Bone marrow (tissue), 2 donors: ENCODE results near the gene BNIP5.
"Not testable (repeated sequence)": the region's sequence is repeated elsewhere in the genome, so short reads cannot be mapped to it uniquely, and the experiment has no call there.

Source experiments
- DNase-seq, 2 donors: peaks; one replicate each; lab custom pipeline; 2025; lab: John Stamatoyannopoulos, UW

Gene BNIP5

DNA sequence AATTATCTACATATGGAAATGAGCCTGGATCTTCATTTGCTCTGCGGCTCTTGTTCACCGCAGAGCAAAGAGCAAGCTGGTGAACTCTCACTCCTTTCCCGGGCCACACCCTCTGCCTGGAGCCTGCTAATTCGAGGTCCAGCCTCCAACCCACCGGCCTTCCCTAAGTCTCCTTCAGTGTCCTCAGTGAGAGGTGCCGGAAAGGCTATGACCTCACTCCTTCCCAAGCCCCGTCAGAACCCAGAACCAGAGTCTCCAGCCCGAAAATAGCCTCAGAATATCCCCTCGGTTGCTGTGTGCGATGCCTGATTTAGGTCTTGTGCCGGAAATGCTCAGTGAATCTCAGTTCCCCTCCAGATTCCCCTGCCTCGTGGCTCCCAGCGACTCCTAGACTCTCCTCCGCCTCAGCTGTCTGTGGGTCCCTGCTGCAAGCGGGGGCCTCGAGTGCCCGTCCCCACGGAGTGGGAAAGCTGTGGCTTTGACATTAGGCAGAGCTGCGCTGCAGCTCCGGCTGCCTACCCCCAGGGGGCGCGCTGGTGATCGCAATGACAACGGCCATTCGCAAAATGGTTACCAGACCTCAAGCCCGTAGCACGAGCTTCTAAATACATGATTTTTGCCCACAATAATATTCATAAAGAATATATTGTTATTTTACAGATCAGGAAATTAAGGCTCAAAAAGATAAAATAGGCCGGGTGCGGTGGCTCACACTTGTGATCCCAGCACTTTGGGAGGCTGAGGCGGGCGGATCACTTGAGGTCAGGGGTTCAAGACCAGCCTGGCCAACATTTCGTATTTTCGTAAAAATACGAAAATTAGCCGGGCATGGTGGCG is 4.1 kb upstream of the BNIP5 start:
- peak in 1 of 2 donors; percentile 41 for DNase-seq

DNA sequence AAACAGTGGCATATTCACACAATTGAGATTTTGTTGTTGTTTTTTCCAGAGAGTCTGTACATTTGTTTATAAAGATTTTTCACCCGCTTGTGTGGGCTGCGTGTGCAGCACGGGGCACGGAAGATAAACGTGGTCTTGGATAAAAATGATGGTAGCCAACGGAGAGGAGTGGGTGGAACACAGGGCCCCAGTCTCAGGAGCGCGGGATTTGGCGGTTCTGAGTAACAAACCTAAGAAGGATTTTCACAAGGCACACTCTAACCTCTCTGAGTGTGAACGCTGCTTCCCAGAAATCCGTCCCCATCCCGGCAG is 3.6 kb upstream of the BNIP5 start:
- DNase-seq: no peak

DNA sequence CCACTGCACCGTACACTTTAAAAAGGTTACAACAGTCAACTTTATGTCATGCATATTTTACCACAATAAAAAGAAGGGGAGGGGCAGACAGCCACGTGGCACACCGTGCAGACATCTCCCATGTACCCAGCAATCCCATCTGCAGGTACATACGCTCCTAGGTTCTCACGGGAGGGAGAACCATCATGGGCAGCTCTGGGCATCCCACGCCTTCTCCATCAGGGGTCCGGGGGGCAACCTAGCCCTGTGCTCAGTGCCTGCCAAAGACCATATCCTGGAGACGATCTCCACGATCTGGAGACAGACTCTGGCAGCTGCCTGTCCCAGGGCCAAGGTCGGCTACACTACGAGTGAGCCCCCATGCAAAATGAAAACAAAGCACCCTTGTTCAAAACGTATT is 2.5 kb upstream of the BNIP5 start:
- DNase-seq: no peak

DNA sequence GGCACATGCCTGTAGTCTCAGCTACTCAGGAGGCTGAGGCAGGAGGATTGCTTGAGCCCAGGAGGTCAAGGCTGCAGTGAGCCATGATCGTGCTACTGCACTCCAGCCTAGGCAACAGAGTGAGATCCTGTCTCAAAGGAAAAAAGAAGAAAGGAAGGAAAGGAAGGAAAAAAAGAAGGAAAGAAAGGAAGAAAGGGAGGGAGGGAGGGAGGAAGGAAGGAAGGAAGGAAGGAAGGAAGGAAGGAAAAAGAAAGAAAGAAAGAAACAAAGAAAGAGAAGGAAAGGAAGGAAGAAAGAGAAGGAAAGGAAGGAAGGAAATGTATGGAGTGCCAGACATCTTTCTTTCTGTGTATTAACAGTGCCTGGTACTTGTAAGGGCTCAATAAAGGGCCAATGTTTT is 1.5 kb upstream of the BNIP5 start:
- not testable (repeated sequence) for DNase-seq

DNA sequence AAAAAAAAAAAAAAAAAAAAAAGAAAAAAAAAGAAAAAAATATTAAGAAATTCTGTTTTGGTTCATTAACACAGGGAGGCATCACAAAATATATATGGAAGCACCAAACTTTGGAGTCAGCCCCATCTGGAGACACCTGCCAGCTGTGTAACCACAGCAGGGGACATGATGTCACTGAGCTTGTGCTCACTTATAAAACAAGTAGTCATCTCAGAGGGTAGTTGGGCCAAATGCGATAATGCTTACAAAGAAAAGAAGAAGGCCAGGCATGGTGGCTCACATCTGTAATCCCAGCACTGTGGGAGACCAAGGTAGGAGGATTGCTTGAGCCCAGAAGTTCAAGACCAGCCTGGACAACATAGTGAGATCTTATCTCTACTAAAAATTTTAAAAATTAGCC is 1.1 kb upstream of the BNIP5 start:
- DNase-seq: no peak

DNA sequence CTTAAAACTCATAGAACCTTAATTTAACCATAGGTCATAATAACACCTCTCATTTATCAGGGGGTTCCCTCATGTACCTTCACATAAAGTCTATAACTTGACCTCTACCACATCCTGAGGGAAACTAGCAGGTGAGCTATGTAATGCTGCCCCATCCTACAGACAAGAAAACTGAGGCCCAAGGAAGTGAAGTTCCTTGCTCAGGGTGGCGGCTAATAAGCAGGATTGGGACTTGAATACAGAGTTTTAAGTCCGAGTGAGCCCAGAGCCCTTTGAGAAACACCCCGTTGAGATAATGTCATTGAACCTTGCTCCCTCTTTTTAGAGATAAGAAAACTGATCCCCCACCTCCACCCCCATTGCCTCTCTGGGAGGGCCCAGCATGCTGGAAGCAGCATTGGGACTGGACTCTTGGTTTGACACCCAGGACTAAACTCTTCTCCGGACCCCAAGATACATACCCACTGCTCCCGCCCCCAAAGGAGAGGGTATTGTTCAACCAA is 429 bp downstream of the BNIP5 start:
- DNase-seq: no peak

DNA sequence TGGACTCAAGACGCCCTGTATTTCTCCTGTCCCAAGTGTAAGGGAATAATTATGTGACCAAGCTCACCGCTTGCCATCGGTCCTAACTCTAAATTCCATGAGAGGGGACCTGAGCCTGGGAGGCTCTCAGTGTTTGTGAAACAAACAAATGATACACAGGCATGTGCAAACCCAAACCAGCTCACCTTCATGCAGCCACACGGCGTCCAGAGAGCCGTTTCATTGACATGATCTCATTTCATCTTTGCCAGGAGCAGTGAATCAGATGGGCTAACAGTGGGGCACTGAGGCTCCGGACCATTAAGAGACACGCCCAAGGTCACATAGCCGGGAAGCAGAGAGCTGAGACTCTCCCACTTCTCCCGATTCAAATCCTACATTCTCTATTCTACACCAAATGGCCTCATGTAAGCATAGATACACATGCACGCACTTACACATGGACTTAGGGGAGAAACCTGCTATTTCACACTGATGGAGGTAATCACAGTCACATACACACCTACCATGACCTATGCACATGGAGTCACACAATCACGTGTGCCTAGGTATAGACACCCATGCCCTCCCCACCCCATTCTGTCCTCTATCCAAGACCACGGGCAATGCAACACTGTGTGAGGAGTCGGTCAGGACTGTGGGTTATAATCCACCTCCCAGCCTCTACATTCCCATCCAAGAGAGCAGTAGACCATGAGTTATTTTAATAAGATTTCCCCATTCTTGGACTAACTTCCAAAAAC is 1.1 kb downstream of the BNIP5 start:
- DNase-seq: no peak

DNA sequence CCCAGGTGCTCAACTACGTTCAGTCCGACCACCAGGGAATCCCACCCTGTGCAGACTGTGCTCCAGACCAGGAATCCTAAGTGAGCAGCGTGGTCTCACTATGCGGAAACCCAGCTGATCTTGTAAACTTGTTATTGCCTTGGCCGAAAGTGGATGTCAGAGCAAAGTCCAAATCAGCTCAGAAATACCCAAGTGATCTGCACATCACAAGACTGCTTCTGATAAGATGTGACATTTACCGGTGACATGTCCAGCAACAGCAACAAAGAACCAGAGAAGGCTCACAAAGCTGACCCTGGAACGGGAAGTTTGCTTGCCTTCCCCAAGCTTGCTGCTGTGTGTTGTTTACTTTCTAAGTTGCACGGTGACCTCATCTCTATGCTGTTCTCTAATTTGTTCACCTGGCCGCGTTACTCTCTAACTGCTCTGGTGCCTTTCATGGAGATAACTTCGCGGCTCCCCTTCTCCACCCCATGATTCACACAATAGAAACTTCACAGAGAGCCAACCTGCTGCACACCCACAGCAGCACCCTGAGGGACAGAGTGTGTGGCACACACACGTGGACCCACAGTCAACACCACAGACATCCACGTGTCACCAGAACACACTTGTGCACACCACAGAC is 1.7 kb downstream of the BNIP5 start:
- DNase-seq: no peak

DNA sequence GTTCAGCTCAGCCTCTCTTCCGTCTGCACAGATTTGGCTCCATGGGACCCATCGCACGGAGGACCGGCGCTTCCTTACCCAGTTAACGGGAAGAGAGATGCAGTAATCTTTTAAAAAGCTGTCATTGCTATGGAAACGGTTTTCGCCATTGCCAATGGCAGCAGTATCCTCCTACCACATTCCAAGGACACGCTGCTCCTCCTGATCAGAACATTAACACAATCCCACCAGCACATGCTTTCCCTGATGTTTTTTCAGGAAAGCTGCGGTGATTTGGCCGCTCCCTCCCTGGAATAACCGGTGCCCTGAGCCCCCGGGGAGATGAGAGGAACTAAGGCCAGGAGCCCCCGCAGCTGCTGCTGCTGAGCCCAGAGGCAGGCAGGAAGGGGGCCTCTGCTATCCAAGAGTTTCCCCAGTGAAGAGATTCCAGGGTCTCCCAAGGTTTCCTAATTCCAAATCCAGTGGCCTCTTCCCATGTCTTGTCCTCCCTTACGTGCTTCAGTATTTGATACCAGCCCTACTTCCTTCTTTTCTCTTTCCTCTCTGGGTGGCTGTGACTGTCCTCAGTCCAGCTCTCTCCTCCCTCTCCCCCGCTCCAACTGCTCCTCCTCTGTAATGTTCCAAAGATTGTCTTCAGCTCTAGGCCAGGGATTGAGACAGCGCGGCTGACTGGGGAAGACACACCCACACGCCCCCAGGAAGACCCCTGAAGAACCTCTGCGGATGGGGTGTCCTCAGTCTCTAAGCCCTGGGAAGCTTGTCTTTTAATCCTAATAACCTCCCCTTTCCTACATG is 2.6 kb downstream of the BNIP5 start:
- DNase-seq: no peak

DNA sequence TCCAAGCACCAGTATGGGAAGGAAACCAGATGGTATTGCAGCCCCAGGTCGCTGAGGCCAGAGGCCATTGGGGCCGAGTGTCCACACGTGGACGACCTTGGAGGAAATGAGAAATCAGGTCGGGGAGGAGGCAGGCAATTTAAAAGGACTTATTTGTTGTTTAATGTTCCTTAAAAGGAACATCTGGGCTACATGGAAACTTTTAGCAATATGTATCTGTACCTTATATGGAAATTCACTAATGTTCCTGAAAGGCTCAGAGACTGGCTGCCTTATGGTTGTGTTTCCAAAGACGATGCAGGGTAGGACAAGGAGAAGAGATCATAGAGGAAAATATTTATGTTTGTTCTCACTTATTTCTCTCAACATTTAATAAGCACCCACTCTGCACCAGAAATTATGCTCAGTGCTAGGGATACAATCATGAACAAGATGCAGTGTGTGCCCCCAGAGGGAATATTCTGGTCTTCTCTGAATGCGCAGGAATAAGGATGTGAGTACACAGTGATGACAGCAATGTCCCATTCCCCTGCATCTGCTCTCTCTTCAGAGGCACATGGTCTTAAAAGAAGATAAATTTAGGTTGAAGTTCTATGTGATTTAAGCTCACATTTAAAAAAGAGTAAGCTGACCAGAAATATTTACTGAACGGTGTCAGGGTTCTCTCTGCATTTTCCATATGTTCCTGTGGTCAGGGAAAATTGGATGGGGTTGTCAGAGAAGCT is 3.4 kb downstream of the BNIP5 start:
- DNase-seq: no peak

DNA sequence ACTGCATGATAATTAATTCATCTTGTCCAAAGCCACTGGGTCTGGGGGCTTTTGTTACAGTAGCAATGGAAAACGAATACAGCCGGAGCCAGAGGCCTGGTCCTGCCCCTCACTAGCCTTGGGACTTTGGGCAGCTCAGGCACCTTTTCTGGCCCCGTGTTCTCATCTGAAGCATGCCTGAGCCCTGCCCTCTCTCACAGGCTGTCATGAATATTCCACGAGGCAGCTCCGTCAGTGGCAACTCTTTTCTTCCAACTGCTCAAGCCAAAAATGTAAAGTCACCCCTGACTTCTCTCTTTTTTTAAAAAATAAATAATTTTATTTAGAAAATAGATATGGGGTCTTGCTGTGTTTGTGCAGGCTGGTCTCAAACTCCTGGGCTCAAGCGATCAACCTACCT is 5.3 kb downstream of the BNIP5 start:
- no peak for DNase-seq

DNA sequence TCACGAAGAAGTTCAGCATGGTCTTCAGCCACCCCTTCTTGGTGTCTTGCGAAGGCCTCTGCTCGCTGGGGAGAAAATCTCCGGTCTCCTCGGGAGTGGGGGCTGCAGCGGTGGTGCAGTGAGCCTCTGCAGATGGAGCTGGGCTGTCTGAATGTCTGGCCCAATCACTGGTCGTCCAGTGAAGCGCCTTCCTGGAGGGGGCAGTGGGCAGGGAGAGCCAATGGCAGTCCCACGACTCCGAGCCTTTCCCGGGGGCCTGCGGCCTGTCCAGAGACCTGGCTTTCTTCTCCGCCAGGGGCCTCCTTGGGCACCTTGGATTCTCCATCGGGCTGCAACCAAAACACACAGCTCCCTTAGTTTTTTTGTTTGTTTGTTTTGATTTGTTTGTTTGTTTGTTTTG is 6.3 kb downstream of the BNIP5 start:
- DNase-seq: no peak

DNA sequence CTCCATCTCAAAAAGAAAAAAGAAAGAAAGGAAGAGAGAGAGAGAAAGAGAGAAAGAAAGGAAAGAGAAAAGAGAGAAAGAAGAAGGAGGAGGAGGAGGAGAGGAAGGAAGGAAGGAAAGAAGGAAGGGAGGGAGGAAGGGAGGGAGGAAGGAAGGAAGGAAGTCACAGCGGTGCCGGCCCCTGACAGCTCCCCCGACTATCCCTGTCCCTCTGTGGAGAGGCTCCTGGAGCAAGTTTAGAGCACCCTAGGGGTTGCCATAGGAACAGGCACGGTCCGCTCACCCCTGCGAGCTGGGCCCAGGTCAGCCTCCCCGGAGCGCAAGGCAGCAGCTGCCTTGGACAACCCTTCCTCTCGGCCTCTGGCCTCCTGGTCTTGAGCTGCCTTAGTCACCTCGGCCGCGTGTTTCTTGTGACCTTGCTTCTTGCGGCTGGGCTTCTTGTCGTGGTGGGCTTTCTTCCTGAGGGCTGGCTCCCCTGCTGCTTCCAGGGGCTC is 6.8 kb downstream of the BNIP5 start:
- DNase-seq: no peak

DNA sequence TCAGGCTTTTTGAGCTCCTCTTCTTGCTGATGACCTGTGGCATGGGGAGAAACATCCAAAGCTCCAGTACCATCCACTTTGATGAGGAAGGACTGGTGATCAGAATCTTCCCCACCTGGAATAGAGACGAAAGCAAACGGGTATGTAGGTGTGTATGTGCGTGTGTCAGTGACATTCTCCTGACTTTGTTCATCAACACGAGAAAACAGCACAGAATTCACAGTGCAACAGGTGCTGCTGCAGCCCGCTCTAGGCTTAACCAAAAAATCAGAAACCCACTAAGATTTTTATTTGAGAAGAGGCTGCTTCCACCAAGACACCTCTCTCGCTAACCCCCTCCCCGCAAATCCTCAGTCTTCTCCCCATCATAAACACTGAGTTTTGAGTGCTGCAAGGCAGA is 8.1 kb downstream of the BNIP5 start:
- no peak for DNase-seq

DNA sequence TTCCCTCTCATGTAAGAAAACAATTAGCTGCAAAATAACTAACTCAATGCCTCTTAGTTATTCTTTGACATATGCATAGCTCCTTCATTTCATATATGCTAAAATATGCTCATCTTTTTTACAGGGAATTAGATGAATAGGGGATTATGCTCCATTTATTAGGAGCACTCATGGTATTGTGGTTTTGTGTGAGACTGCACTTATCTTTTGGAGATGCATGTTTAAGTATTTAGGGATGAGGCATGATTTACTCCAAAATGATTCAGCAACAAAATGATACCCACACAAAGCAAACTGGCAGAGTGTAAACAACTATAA is 8.8 kb downstream of the BNIP5 start:
- DNase-seq: no peak

DNA sequence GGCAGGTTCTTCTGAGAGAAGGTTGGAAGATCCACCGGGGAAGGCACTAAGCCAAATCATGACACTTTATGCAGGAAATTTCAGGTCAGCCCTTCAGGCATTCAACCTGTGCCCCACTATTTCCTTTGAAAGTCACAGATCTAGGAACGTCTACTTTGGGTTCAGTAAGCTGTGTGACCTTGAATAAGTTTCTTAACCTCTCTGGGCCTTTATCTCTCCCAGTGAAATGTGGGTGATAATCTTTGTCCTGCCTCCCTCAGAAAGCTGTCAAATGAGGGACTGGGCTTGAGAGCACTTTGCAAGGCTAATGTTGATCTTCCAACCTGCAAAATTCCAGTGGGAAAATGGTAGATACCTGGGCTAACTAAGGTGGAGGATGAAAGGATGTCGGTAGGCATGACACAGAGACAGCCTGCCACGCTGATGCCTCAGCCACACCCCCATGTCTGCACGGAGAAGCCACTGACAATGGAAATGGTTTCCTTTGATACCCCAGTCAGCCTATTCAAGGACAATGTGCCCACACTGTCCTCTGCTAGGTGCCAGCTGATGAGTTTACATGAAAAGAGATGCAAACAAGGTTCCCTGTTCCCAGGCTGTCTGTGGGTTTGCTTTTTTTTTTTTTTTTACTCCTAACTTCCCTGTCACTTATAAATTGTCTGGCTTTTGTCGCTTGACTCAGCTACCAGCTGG is 9.3 kb downstream of the BNIP5 start:
- DNase-seq: no peak

DNA sequence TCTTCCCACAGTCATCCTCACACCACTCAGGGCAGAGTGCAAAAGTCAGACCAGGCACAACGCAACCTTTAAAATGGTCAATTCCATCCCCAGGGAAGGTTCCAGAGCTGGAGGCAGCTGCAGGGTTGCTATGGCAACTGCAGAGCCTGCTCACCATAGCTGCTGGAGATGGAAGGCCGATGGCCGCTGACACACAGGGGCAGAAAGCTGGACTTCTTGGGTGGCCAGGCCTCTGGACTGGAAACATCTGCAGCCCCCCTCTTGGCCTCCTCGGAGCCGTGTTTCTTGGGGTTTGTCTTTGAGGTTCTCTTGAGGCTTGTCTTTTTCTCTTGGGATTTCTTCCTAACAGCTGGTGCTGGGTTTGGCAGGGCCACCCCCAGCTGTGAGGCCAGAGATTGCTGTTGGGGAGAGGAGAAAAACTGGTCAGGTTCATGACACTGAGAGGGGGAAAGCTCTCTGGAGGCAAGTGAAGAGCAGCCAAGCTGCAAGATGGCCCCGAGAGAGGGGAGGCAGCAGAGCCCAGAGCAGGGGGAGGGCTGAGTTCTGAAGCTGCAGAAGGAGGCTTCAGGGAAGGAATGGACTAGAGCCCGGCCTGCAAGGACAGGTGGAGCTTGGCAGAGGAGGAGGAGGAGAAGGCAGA is 10.2 kb downstream of the BNIP5 start:
- DNase-seq: no peak

DNA sequence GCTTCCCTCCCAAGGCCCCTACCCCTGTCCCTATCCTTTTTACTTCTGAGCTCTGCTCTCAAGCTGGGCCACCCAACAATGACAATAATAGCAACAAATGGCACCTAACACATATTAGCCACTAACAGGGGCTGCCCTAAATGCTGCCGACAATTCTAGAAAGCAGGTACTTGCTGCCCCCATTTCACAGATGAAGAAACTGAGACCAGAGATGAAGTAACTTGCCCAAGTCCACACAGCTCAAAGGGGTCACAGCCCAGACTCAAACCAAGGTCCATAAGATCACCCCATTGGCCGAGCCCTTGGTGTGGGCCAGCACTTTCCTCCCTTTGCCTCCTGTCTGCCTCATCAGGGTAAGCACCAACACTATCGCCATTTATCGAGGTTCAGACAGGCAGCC is 12.0 kb downstream of the BNIP5 start:
- DNase-seq: no peak

DNA sequence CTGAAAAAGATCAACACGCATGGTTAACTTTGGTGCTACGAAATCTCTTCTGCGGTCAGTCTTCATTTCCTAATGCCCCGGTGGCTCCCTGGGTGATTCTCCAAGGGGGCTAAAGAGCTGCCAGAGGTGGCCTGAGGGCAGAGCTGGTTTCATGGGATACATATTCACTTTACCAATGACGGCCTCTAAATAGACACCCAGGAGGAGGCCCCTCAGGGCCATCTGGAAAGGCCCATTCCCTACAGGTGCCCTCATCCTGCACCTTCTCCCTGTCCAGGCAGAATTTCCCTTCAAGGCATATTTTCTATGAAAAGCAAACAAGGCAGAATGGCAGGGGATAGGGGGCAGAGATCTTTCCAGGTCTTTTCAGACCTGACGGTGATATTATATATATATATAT is 12.5 kb downstream of the BNIP5 start:
- no peak for DNase-seq

DNA sequence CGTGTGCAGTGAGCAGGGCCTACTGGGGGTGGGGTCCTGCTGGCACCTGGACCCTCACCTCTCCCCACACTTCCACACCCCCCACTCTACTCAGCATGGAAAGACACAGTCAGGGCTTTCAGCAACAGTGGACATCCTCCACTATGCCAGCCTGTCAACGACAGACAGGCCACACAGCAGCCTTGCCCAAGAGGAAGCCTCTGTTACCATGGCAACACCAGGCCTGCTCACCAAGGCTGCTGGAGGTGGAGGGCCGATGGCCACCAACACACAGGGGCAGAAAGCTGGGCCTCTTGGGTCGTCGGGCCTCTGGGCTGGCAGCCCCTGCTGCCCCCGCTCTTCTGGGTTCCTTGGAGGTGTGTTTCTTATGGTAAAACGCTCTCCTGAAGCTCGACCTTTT is 13.6 kb downstream of the BNIP5 start:
- DNase-seq: no peak

DNA sequence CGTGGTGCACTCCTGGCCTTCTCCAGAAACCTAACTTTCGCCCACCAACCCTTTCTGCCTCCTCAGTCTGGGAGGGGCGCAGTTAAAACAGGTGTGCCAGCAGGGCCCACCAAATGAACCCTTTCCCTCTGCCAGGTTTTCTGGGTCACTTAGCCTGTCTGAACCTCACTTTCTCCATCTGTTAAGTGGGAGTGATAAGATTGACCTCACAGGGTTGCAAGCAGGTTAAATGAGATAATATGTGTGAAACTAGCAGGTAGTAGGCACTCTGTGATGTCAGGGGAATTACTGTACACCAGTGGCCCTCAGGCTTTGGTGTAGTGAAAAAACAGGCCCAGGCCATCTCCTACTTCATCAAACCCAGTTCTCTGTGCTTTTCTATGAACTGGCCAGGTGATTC is 14.1 kb downstream of the BNIP5 start:
- DNase-seq: no peak
